ENCODE data around the gene USP35. TPM values are rescaled to one million over a fixed set of nuclear protein-coding genes. Genes with fewer than 3 reads are reported as not detected.

Gene USP35
- total RNA-seq, 1 experiment from 2014 or later = 6.0 TPM

DNA sequence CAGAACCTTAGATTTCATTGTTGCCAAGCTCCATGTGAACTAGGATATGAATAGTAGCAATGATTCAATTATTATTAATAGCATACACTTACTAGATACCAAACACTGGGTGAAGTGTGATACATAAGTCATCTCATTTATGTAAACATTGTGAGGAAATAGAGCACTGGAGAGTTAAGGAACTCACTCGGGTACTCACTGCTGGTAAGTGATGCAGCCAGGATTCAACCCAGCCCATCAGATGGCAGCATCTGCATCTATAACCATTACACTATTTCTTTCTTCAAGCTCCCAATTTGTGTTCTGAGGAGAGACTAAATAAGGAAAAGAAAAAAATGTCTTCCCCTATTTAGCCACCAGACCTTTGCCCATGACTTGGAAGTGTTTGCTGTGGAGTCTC, 39.1 kb upstream of the USP35 start:
- Histone ChIP-seq H3K79me2 (ENCODE audit: insufficient read depth, low read length) (no peaks in the 10 kb centered on the region), H3K9me3 (ENCODE audit: control insufficient read depth in 1 of 2, insufficient read depth in 1 of 2, low read depth in 1 of 2, low read length in 2 of 2) (no peaks in the 10 kb centered on the region), H3K4me1 (ENCODE audit: control insufficient read depth in 1 of 2, insufficient read depth in 2 of 2, low read length in 2 of 2) (no peaks in the 10 kb centered on the region), H3K27me3 (ENCODE audit: insufficient read depth, low read length) (no peaks in the 10 kb centered on the region), H3K36me3 (ENCODE audit: control insufficient read depth in 1 of 2, insufficient read depth in 2 of 2, low read length in 2 of 2) (no peaks in the 10 kb centered on the region), H3K4me3 (replicated peaks in 1 of 2; ENCODE audit: low read depth in 1 of 2, low read length in 2 of 2) (no peak overlapping the region), H4K20me1 (ENCODE audit: insufficient read depth) (no peaks in the 10 kb centered on the region), H3K4me2 (ENCODE audit: low read length) (no peak overlapping the region), H3K9me2 (ENCODE audit: insufficient read depth) (no peaks in the 10 kb centered on the region), H2AFZ (ENCODE audit: low read depth, low read length, poor library complexity, severe bottlenecking) (no peak overlapping the region), H3K27ac (ENCODE audit: low read depth, low read length) (no peak overlapping the region), H3K9ac (ENCODE audit: low read length) (no peak overlapping the region)
- ChIA-PET RAD21 (ENCODE audit: low non-redundant PET in 1 of 2, low total read pairs in 2 of 2, uncharacterized antibody in 2 of 2, unreplicated experiment in 2 of 2) (no interaction called here), CTCF (no interaction called here), POLR2A (no interaction called here)
- intact Hi-C loops (cut with micrococcal nuclease) = no loop called here
- TF ChIP-seq, protein P1, sequence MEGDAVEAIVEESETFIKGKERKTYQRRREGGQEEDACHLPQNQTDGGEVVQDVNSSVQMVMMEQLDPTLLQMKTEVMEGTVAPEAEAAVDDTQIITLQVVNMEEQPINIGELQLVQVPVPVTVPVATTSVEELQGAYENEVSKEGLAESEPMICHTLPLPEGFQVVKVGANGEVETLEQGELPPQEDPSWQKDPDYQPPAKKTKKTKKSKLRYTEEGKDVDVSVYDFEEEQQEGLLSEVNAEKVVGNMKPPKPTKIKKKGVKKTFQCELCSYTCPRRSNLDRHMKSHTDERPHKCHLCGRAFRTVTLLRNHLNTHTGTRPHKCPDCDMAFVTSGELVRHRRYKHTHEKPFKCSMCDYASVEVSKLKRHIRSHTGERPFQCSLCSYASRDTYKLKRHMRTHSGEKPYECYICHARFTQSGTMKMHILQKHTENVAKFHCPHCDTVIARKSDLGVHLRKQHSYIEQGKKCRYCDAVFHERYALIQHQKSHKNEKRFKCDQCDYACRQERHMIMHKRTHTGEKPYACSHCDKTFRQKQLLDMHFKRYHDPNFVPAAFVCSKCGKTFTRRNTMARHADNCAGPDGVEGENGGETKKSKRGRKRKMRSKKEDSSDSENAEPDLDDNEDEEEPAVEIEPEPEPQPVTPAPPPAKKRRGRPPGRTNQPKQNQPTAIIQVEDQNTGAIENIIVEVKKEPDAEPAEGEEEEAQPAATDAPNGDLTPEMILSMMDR (IDR thresholded peaks at IDR 0.05 in 2 of 3, conservative IDR thresholded peaks at IDR 0.05 in 1 of 3; ENCODE audit: borderline replicate concordance in 1 of 3, insufficient read depth in 1 of 3, low read depth in 2 of 3, low read length in 2 of 3) = no peak
- TF ChIP-seq RAD21 (IDR thresholded peaks at IDR 0.05; ENCODE audit: low read depth) (peak; percentile 27; the same call in 1 of the 2 replicates), FOSL1 (IDR thresholded peaks at IDR 0.05; ENCODE audit: low read depth) (no peak), ZFX (IDR thresholded peaks at IDR 0.05) (no peak)
- no peak for DNase-seq (ENCODE audit: low read depth, low spot score)
- no peak for ATAC-seq
- BruUV-seq (replicated peaks) = no TSS peak

DNA sequence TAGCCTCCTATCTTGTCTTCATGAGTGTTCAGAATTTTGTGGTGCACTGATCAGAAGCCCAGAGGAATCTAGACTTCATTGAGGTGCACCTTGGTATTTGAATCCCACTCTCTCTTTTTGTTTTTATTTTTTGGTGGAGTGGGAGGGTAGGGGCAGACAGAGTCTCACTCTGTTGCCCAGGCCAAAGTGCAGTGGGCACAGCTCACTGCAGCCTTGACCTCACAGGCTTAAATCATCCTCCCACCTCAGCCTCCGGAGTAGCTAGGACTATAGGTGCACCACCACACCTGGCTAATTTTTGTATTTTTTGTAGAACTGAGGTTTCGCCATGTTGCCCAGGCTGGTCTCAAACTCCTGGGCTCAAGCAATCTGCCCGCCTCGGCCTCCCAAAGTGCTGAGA, 38.4 kb upstream of the USP35 start:
- no peak overlapping the region for H3K9ac ChIP-seq (ENCODE audit: low read length)
- H3K4me2 ChIP-seq (ENCODE audit: low read length) = no peak overlapping the region
- POLR2A ChIA-PET = no interaction called here
- no peak overlapping the region for H3K27ac ChIP-seq (ENCODE audit: low read depth, low read length)
- H3K79me2 ChIP-seq (ENCODE audit: insufficient read depth, low read length) = no peaks in the 10 kb centered on the region
- CTCF ChIA-PET = no interaction called here
- intact Hi-C loops (cut with micrococcal nuclease) = no loop called here
- DNase-seq (ENCODE audit: low read depth, low spot score) (no peak), ATAC-seq (no peak)
- no peaks in the 10 kb centered on the region for H3K9me2 ChIP-seq (ENCODE audit: insufficient read depth)
- no peaks in the 10 kb centered on the region for H3K9me3 ChIP-seq (ENCODE audit: control insufficient read depth in 1 of 2, insufficient read depth in 1 of 2, low read depth in 1 of 2, low read length in 2 of 2)
- BruUV-seq (replicated peaks) = no TSS peak
- H4K20me1 ChIP-seq (ENCODE audit: insufficient read depth) = no peaks in the 10 kb centered on the region
- TF ChIP-seq SIN3A (IDR thresholded peaks at IDR 0.05; ENCODE audit: low read depth) = no peak
- TF ChIP-seq, protein P2, sequence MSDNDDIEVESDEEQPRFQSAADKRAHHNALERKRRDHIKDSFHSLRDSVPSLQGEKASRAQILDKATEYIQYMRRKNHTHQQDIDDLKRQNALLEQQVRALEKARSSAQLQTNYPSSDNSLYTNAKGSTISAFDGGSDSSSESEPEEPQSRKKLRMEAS (IDR thresholded peaks at IDR 0.05) = no peak
- TF ChIP-seq, protein P3, sequence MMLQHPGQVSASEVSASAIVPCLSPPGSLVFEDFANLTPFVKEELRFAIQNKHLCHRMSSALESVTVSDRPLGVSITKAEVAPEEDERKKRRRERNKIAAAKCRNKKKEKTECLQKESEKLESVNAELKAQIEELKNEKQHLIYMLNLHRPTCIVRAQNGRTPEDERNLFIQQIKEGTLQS (IDR thresholded peaks at IDR 0.05) = no peak
- no peak for TF ChIP-seq FOSL1 (IDR thresholded peaks at IDR 0.05; ENCODE audit: low read depth)
- TF ChIP-seq CEBPB (IDR thresholded peaks at IDR 0.05; ENCODE audit: low read depth) = no peak
- TF ChIP-seq POLR2AphosphoS5 (IDR thresholded peaks at IDR 0.05; ENCODE audit: low read depth, low read length) = no peak
- TF ChIP-seq, protein P4, sequence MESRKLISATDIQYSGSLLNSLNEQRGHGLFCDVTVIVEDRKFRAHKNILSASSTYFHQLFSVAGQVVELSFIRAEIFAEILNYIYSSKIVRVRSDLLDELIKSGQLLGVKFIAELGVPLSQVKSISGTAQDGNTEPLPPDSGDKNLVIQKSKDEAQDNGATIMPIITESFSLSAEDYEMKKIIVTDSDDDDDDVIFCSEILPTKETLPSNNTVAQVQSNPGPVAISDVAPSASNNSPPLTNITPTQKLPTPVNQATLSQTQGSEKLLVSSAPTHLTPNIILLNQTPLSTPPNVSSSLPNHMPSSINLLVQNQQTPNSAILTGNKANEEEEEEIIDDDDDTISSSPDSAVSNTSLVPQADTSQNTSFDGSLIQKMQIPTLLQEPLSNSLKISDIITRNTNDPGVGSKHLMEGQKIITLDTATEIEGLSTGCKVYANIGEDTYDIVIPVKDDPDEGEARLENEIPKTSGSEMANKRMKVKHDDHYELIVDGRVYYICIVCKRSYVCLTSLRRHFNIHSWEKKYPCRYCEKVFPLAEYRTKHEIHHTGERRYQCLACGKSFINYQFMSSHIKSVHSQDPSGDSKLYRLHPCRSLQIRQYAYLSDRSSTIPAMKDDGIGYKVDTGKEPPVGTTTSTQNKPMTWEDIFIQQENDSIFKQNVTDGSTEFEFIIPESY (IDR thresholded peaks at IDR 0.05; ENCODE audit: extremely low read depth, insufficient replicate concordance, low read length) = no peak
- TF ChIP-seq TCF7L2 (IDR thresholded peaks at IDR 0.05; ENCODE audit: borderline replicate concordance, extremely low read depth, insufficient read depth, insufficient read length) = no peak
- TF ChIP-seq SP1 (IDR thresholded peaks at IDR 0.05; ENCODE audit: low read depth) = no peak
- no peak for TF ChIP-seq EGR1 (IDR thresholded peaks at IDR 0.05; ENCODE audit: low read depth)
- no peak for TF ChIP-seq EZH2 (IDR thresholded peaks at IDR 0.05)
- no peak for TF ChIP-seq SRF (IDR thresholded peaks at IDR 0.05; ENCODE audit: low read depth)
- TF ChIP-seq ELF1 (IDR thresholded peaks at IDR 0.05; ENCODE audit: borderline replicate concordance, low read depth) = no peak
- TF ChIP-seq ZNF274 (IDR thresholded peaks at IDR 0.05; ENCODE audit: low read depth, low read length) = no peak
- no peak for TF ChIP-seq ZFX (IDR thresholded peaks at IDR 0.05)
- no peak for TF ChIP-seq YY1 (IDR thresholded peaks at IDR 0.05; ENCODE audit: extremely low read depth, insufficient replicate concordance, low read depth, low read length)
- TF ChIP-seq POLR2A (IDR thresholded peaks at IDR 0.05; ENCODE audit: borderline replicate concordance, extremely low read depth, insufficient read depth, insufficient read length) = no peak
- H3K4me1 ChIP-seq (ENCODE audit: control insufficient read depth in 1 of 2, insufficient read depth in 2 of 2, low read length in 2 of 2) = no peaks in the 10 kb centered on the region
- RAD21 ChIA-PET (ENCODE audit: low non-redundant PET in 1 of 2, low total read pairs in 2 of 2, uncharacterized antibody in 2 of 2, unreplicated experiment in 2 of 2) = no interaction called here
- H3K4me3 ChIP-seq (replicated peaks in 1 of 2; ENCODE audit: low read depth in 1 of 2, low read length in 2 of 2) = no peak overlapping the region
- no peaks in the 10 kb centered on the region for H3K27me3 ChIP-seq (ENCODE audit: insufficient read depth, low read length)
- H2AFZ ChIP-seq (ENCODE audit: low read depth, low read length, poor library complexity, severe bottlenecking) = no peak overlapping the region
- H3K36me3 ChIP-seq (ENCODE audit: control insufficient read depth in 1 of 2, insufficient read depth in 2 of 2, low read length in 2 of 2) = no peaks in the 10 kb centered on the region
